WERI-Rb-1 (cell line): ENCODE results near the gene GPR78.
"Not testable (repeated sequence)": the region's sequence is repeated elsewhere in the genome, so short reads cannot be mapped to it uniquely, and the experiment has no call there.

Experiments used
- DNase-seq: peaks from one replicate; pipeline ENCODE4 v3.0.0-alpha.2; 2020
- H3K27ac ChIP-seq: fragments of 250-450 bp; sonication (Bioruptor Pico); 2 replicates; pipeline ENCODE4 v1.5.1; 2020; ENCODE audit warnings: mild to moderate bottlenecking, moderate library complexity
- H3K27me3 ChIP-seq: fragments of 250-450 bp; sonication (Bioruptor Pico); 2 replicates; pipeline ENCODE4 v1.5.1; 2021; ENCODE audit warnings: mild to moderate bottlenecking, low read depth, moderate library complexity; ENCODE audit not compliant: insufficient read depth, severe bottlenecking
- H3K36me3 ChIP-seq: fragments of 250-450 bp; sonication (Bioruptor Pico); 2 replicates; pipeline ENCODE4 v1.5.1; 2020; ENCODE audit warnings: mild to moderate bottlenecking, moderate library complexity
- H3K4me3 ChIP-seq: 2 replicates; pipeline ENCODE4 v1.5.1; 2011; ENCODE audit warnings: low read depth, mild to moderate bottlenecking, control low read depth, low read length
- H3K9me3 ChIP-seq: fragments of 250-450 bp; sonication (Bioruptor Pico); 2 replicates; pipeline ENCODE4 v1.5.1; 2021; ENCODE audit warnings: mild to moderate bottlenecking, moderate library complexity; ENCODE audit not compliant: severe bottlenecking
- TF ChIP-seq, protein P1 (sequence below): IDR thresholded peaks from 2 replicates; pipeline ENCODE4 v1.5.1; 2011; ENCODE audit warnings: low read depth, mild to moderate bottlenecking, control low read depth, inconsistent platforms, low read length

Gene GPR78

DNA sequence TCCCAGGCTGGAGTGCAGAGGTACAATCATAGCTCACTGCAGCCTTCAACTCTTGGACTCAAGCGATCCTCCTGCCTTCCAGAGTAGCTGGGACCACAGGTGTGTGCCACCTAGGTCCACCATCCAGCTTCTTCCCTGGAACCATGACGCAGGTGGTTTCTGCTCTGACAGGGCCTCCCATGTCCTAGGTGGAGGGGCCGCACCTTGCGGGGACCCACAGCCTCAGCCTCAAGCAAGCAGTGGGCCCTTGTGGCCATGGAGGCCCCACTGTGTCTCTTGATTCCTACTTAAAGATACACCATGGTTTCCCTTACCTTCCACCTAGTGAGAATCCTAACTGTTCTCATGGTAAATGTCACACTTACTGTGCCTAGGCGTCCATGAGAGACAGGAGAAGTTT, 6.9 kb upstream of the GPR78 start:
- DNase-seq, result no peak
- H3K27me3 ChIP-seq, result no peaks in the 10 kb centered on the region
- H3K4me3 ChIP-seq, result no peak overlapping the region
- no peaks in the 10 kb centered on the region for H3K9me3 ChIP-seq
- TF ChIP-seq, protein P1, sequence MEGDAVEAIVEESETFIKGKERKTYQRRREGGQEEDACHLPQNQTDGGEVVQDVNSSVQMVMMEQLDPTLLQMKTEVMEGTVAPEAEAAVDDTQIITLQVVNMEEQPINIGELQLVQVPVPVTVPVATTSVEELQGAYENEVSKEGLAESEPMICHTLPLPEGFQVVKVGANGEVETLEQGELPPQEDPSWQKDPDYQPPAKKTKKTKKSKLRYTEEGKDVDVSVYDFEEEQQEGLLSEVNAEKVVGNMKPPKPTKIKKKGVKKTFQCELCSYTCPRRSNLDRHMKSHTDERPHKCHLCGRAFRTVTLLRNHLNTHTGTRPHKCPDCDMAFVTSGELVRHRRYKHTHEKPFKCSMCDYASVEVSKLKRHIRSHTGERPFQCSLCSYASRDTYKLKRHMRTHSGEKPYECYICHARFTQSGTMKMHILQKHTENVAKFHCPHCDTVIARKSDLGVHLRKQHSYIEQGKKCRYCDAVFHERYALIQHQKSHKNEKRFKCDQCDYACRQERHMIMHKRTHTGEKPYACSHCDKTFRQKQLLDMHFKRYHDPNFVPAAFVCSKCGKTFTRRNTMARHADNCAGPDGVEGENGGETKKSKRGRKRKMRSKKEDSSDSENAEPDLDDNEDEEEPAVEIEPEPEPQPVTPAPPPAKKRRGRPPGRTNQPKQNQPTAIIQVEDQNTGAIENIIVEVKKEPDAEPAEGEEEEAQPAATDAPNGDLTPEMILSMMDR, result no peak
- no peaks in the 10 kb centered on the region for H3K36me3 ChIP-seq
- H3K27ac ChIP-seq, result no peak overlapping the region

DNA sequence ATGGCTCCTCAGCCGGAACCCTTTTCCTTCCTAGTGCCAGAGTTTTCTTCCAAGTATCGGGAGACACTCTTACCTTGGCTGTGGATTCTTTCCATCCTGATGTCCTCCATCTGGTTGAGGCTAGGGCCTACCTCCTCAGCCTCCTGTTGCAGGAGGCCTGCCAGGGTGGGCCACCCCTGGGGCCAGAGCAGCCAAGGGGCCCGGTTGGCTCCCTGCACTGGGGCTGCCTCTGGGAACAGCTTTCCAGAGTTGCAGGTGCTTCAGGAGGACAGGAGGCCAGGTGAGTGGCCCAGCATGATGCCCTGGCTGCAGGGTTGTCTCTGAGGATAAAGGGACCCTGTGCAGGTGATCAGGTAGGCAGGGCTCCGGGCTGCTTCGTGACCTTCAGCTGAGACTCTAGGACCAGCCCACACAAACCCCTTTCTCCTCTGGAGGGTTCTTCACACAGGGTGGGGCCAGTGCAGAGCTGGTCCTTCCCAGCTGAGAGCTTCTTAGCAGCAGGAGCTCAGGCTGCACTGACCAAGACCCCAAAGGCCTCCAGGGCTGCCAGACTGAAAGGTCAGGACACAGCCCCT, 5.3 kb upstream of the GPR78 start:
- no peak for DNase-seq
- no peaks in the 10 kb centered on the region for H3K36me3 ChIP-seq
- H3K27ac ChIP-seq, result no peak overlapping the region
- H3K4me3 ChIP-seq, result no peak overlapping the region
- no peaks in the 10 kb centered on the region for H3K9me3 ChIP-seq
- no peaks in the 10 kb centered on the region for H3K27me3 ChIP-seq
- TF ChIP-seq, protein P1, result no peak

DNA sequence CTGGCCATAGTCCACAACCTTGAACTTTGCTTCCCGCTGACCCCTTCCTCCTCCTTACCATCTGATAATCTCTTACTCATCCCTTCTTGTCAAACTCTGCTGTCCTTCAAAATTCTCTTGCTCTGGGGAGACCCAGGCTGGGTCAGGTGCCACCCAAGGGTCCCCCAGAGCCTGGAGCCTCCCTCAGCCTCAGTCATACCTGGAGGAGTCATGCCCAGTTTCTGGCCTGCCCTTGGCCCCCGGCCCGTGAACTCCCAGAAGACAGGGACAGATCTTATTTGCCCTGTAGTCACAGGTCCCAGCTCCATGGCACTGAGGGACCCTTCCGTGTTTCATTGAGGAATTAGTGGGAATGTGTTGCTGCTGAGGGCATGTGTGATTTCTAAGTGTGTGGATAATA, 4.7 kb upstream of the GPR78 start:
- H3K36me3 ChIP-seq, result no peaks in the 10 kb centered on the region
- H3K27me3 ChIP-seq, result peaks cover 3% of the 10 kb centered on the region
- no peak overlapping the region for H3K4me3 ChIP-seq
- no peak overlapping the region for H3K27ac ChIP-seq
- H3K9me3 ChIP-seq, result no peaks in the 10 kb centered on the region
- TF ChIP-seq, protein P1, result no peak
- DNase-seq, result no peak

DNA sequence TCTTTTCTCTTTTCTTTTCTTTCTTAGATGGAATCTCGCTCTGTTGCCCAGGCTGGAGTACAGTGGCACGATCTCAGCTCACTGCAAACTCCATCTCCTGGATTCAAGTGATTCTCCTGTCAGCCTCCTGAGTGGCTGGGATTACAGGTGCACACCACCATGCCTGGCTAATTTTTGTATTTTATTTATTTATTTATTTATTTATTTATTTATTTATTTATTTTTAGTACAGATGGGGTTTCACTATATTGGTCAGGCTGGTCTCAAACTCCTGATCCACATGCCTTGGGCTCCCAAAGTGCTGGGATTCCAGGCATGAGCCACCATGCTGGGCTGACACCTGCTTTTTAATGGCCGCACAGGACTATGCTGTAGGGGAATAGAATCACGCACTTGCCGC, 3.6 kb upstream of the GPR78 start:
- not testable (repeated sequence) for H3K27ac ChIP-seq, H3K36me3 ChIP-seq, DNase-seq, H3K9me3 ChIP-seq, H3K4me3 ChIP-seq
- peaks cover 14% of the 10 kb centered on the region for H3K27me3 ChIP-seq

DNA sequence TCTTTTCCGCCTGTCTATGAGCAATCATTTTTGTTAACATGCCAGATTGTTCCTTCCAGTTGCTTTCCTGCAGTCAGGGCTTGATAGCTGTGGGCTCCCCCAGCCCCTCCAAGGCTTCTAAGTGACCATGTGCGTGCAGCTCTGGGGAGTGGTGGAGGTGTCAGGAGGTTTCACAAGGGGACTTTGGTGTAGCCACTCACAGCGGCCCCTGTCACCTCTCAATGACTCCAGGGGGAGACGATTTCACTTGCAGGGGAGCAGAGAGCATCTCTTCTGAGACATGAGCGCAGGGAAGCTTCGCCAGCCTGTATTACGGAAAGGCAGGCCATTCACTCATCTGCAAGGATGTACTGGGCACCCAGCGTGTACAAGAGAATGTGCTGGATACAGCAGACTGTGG, 3.1 kb upstream of the GPR78 start:
- Histone ChIP-seq H3K4me3 (no peak overlapping the region), H3K36me3 (no peaks in the 10 kb centered on the region), H3K9me3 (no peaks in the 10 kb centered on the region), H3K27ac (no peak overlapping the region), H3K27me3 (peaks cover 16% of the 10 kb centered on the region)
- TF ChIP-seq, protein P1, result no peak
- no peak for DNase-seq

DNA sequence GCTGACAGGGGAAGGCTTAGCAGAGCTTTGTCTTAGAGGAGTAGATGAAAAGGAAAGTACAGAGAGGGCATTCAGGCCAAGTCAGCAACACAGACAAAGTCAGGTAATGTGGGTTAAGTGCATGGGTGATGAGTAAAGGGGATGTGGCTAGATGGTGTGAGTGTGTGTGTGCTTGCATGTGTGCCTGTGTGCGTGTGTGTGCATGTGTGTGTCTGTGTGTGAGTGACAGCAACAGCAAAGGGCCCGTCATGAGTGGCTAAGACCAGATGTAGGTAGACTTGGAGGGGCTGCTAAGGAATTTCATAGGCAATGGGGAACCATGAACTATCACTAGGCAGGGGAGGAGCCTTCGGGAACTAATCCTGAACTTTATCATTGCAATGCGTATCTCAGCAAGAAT, 2.2 kb upstream of the GPR78 start:
- no peak overlapping the region for H3K4me3 ChIP-seq
- TF ChIP-seq, protein P1, result no peak
- H3K36me3 ChIP-seq, result no peaks in the 10 kb centered on the region
- no peak for DNase-seq
- H3K9me3 ChIP-seq, result no peaks in the 10 kb centered on the region
- peaks cover 19% of the 10 kb centered on the region for H3K27me3 ChIP-seq
- H3K27ac ChIP-seq, result no peak overlapping the region
